SW480 (cell line): ENCODE data around the gene ELOVL2.
"Not testable (repeated sequence)": the region's sequence is repeated elsewhere in the genome, so short reads cannot be mapped to it uniquely, and the experiment has no call there.

Experiments used
- DNase-seq: peaks from one replicate; pipeline ENCODE4 v3.0.0-alpha.2; 2016; ENCODE audit warnings: low spot score

Gene ELOVL2

DNA sequence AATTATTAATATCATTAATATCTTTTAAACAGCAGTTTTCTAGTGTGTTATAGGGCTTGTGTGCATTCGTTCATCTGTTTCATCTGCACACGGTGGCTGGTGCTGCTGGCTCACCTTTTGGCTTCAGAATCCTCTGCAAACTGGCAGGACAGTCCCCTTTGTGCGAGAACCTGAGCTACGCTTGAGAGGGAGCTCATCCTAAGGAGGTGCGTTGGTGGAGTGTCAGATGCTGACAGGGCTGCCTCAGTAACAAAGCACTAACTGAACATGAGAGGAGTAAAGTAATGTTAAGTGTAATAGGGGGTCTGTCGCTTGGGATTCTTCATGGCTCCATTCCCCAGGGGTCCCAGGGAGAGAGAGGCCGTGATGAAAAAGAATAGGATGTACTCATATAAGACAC lies 22.4 kb downstream of the ELOVL2 start:
- no peak for DNase-seq

DNA sequence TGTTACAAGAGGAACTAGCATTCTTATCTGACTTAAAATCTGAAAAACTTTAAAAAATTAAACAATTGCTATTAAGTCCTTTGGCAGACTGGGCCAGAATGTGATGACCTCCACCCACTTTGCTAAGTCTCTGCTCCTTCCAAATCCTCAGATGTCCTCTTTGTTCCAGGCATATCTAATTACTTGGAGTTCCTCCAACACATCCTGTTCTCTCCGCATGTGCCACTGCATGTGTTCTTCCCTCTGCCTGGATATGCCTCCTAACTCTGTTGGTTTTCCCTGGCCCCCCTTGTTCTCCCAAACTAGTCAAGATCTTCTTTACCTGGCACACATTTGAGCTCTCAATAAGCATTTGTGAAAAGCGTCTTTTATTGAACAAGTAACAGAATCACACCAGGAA lies 23.1 kb downstream of the ELOVL2 start:
- DNase-seq = no peak

DNA sequence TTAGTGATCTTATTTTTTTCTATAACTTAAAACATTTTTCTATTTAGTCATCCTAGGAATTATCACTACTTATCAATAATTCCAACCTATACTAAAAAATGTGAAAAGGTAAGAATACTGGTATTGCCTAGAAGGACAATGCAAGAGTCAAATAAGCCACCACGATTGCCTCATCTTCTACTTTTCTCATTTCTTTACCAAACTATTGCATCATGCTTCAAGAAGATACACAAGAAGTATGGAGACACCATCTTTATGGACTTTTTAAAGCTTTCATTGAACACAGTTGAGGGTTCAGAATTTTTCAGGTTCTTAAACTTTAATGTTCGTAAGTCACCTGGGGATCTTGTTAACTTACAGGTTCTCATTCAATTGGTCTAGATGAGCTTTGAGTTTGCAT lies 25.9 kb downstream of the ELOVL2 start:
- DNase-seq = no peak

GRCh38 chr6:11017090-11017489 lies 27.0 kb downstream of the ELOVL2 start:
- DNase-seq = no peak

DNA sequence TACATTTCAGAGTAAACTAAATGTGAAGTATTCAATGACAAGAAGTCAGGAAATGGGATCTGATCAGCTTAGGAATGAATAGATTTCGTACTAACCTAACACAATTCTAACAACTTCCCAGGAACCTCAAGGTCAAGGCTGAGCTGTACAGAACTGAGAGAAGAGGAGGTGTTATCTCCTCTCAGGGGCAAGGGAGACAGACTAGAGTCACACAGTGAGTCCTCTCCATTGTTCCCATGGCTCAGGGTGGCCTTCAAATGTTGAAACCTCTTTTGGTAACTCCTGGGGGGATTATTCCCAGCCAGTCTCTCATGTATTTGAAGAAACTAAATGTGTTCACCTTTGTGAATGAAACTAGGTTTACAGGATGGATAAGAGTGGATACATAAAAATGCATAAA lies 27.7 kb downstream of the ELOVL2 start:
- DNase-seq = no peak

DNA sequence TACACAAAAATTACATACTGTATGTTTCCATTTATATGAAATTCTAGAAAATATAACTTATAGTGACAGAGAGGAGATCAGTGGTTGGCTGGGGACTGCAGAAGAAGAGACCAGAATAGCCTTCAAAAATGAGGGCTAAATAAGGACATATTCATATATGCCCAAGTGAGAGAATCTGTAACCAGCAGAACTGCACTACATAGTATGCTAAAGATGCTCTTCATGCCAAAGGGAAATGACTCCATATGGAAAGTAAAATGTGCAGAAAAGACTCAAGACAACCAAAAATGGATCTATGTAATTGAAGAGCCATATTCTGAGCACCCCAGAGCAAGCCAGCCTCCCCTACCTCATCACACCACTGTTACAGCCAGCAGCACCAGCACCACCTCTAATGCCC lies 29.0 kb downstream of the ELOVL2 start:
- no peak for DNase-seq

DNA sequence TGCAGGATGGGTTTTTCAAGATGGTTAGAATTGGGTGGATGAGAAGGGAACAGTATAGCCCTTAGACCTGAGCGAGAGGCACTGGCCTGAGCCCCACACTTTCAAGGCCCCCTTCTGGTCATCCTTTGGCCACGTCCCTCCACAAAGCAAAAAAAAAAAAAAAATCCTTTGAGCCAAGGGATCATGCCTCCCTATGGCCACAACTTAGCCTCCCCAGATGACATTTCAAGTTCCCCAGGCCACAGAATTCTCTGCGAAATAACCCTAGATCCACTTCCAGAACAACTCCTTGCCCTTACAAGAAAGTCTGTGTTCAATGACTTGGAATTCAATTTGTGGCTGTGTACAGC lies 30.4 kb downstream of the ELOVL2 start:
- no peak for DNase-seq

GRCh38 chr6:11012976-11013720 lies 31.0 kb downstream of the ELOVL2 start:
- DNase-seq = no peak

- no peak for DNase-seq
Observed at GRCh38 chr6:11012295-11012754, 31.8 kb downstream of the ELOVL2 start.

DNA sequence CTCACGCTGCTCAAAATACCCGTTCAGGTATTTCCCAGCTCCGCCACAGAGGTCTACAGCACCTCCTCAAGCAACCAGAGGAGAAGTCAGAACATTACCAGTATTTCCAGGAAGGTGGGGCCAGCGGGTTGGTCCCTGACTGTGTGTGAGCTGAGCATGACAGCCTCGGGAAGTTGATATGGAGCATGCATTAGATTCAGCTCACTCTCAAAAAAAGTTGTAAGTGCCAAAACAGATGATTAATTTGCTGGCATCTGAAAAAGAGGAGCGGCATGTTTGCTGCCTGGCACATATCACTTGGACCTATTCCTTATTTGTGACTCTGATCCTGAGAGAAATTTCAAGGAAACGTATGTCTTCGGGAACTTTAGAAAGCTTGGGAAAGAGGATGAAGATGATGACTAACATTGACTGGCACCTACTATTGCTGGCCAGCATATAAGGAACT lies 32.3 kb downstream of the ELOVL2 start:
- no peak for DNase-seq

GRCh38 chr6:11009353-11009752 lies 34.8 kb downstream of the ELOVL2 start:
- peak; percentile 44 for DNase-seq

DNA sequence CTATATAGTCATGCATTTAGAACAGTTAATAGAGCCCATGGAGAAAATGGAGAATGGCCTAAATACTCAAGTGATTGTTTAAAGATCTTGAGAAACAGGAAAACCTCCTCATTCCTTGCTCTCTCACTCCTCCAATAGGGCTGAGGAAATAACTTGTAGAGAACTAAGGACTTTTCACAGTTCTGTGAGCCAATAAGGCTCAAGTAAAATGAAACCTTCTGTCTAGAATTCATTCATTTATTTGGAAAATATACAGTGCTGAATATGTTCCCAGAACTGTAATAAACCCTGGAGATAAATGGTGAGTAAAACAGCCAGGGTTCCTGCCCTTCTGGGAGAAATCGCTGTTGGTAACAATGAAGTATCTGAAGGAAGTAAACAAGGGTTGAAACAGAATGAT lies 35.3 kb downstream of the ELOVL2 start:
- DNase-seq = no peak

DNA sequence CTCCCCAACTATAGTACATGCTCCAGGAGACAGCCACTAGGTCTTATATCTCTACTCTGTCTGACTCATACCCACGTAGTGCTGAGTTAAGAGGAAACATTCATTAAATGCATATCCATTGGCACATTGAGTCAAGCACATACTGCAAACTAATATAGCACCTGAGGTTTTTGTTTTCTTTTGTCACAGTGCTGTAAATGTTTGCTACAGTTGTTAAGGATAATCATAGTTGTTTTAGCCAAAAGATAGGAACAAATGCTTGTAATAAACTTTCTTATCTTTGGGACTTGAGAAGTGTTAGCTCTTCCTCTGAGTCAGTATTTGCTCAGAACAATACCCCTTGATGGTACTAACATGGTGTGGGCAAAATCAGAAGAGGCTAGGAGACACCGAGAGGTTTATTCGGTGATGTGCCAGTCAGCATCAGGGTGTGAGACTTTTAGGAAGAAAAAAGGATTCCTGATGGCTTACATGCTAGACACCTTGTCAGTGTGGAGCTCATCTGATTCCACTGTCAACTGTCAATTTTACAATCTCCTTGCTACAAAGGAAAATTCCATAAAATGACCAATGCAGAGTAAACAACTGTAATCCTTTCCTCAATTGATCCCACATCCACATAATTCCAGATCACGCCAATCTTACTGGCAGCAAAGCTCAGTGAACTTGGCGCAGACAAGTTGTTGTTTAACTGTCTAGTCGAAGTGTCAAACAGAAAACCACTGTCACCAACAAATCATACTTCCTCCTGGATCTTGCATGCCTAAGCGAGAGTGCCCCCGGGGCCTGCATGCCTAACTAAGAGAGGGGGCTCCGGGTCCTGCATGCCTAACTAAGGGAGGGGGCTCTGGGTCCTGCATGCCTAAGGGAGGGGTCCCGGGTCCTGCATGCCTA lies 36.1 kb downstream of the ELOVL2 start:
- DNase-seq = no peak

- no peak for DNase-seq
Observed at GRCh38 chr6:11006061-11006460, 38.0 kb downstream of the ELOVL2 start.

DNA sequence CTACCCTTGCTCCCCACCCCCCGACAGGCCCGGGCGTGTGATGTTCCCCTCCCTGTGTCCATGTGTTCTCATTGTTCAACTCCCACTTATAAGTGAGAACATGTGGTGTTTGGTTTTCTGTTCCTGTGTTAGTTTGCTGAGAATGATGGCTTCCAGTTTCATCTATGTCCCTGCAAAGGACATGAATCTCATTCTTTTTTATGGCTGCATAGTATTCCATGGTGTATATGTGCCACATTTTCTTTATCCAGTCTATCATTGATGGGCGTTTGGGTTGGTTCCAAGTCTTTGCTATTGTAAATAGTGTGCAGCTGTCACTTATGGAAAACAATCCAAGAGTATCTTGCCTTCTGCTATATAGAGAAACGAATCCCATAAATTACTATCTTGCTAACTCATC lies 40.8 kb downstream of the ELOVL2 start:
- not testable (repeated sequence) for DNase-seq

DNA sequence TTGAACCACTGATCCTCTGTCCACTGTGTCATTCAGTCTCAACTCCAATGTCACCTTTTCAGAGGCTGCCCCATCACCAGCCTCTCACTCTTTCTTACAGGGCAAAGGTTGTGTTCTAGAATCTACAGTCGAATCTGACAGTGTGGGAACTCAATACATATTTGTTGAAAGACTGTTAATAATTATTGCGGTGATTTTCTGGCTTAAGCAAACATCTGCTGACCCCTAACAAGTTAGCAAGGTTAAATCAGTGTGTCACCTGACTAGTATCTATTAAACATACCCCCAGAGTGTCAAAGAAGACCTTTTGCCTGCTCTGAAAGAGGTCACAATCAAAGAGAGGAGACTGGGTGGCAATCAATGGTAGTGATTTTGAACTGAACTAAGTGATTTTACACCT lies 41.9 kb downstream of the ELOVL2 start:
- DNase-seq = no peak

DNA sequence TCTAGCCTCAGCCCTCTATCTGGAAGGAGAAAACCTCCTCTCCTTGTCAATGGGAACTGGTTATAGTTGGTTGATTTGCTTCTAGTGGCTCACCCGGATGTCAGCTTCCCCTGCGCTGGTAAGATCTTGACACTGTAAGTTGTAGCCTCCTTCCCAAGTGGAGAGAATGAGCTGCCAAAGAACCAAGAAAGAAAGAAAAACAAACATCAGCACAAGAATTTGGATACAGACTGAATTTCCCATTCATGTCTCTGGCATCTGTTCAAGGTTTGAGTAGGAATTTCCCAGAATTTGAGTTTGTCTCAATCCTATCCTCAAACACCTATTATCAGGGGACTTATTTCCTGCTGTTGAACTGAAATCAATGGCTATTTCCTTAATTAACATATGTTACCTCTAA lies 44.1 kb downstream of the ELOVL2 start:
- DNase-seq = no peak

GRCh38 chr6:10995114-10995707 lies 48.9 kb downstream of the ELOVL2 start:
- no peak for DNase-seq

GRCh38 chr6:10993896-10994295 lies 50.2 kb downstream of the ELOVL2 start:
- no peak for DNase-seq

- DNase-seq = no peak
Observed at GRCh38 chr6:10991115-10991514, 53.0 kb downstream of the ELOVL2 start.

GRCh38 chr6:10989587-10989986 lies 54.5 kb downstream of the ELOVL2 start:
- no peak for DNase-seq

DNA sequence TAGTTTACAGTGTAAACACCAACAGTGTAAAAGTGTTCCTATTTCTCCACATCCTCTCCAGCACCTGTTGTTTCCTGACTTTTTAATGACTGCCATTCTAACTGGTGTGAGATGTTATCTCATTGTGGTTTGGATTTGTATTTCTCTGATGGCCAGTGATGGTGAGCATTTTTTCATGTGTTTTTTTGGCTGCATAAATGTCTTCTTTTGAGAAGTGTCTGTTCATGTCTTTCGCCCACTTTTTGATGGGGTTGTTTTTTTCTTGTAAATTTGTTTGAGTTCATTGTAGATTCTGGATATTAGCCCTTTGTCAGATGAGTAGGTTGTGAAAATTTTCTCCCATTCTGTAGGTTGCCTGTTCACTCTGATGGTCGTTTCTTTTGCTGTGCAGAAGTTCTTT lies 59.1 kb downstream of the ELOVL2 start:
- not testable (repeated sequence) for DNase-seq

DNA sequence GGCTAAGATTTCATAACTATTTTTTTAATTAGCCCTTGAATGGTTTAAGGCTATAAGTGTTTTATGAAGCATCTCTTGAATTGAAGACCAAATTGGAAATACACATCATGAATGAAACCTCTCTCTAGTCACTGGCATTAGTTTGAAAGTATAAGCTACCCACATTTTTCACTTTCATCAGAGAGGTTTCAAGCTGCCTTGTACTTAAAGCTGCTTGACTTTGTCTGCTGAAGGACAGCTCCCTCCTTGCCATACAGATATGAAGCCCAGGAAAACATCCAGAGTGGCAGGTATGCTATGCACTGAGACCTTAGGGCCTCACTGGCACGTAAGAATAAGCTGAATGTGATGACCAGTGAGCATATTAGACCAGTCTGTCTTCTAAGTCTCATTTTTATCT lies 62.7 kb downstream of the ELOVL2 start:
- DNase-seq = no peak
